WTC11 (cell line): ENCODE measurements around the gene RSPH9. TPM values are rescaled to one million over a fixed set of nuclear protein-coding genes. Genes with fewer than 3 reads are reported as not detected.

Experiments used
- ATAC-seq: fragments of 200-7000 bp; cut with Tn5 transposase; 2 replicates; pipeline ENCODE4 v1.10.0; 2021; ENCODE audit warnings: mild to moderate bottlenecking, moderate library complexity
- CTCF ChIA-PET: fragments of 300-600 bp; sonication (Branson Sonifier 250); formaldehyde crosslinking; loops from one replicate; lab custom pipeline; 2021; ENCODE audit warnings: antibody characterized with exemption; lab: Charles Lee
- POLR2A ChIA-PET: fragments of 350-600 bp; sonication (Branson Sonifier 250); formaldehyde crosslinking; loops from one replicate; lab custom pipeline; 2021; ENCODE audit warnings: antibody characterized with exemption; lab: Charles Lee
- DNase-seq: peaks from one replicate; pipeline ENCODE4 v3.0.0; 2021; ENCODE audit warnings: low spot score
- H3K27ac Mint-ChIP-seq: 2 replicates; pipeline ENCODE4 v1.8.0; 2021; ENCODE audit warnings: mixed read lengths
- H3K27me3 Mint-ChIP-seq: 2 replicates; pipeline ENCODE4 v1.8.0; 2021; ENCODE audit warnings: low read depth, mild to moderate bottlenecking, moderate library complexity, mixed read lengths
- H3K36me3 Mint-ChIP-seq: 2 replicates; pipeline ENCODE4 v1.8.0; 2021; ENCODE audit warnings: mixed read lengths
- H3K4me1 Mint-ChIP-seq: 2 replicates; pipeline ENCODE4 v1.8.0; 2022; ENCODE audit warnings: mixed read lengths
- H3K4me3 Mint-ChIP-seq: 2 replicates; pipeline ENCODE4 v1.8.0; 2021; ENCODE audit warnings: mild to moderate bottlenecking, moderate library complexity, mixed read lengths
- H3K9me3 Mint-ChIP-seq: 2 replicates; pipeline ENCODE4 v1.8.0; 2021; ENCODE audit warnings: mixed read lengths
- ATF1 ChIP-seq: sonication (generic); formaldehyde crosslinking; IDR thresholded peaks from 2 replicates; pipeline ENCODE4 v1.8.1; 2023; ENCODE audit warnings: mild to moderate bottlenecking, moderate library complexity, missing genetic modification reagents
- CREB1 ChIP-seq: sonication (generic); formaldehyde crosslinking; IDR thresholded peaks from 2 replicates; pipeline ENCODE4 v1.8.0; 2023; ENCODE audit warnings: mild to moderate bottlenecking, missing genetic modification reagents
- E2F1 ChIP-seq: sonication (generic); formaldehyde crosslinking; IDR thresholded peaks from 2 replicates; pipeline ENCODE4 v1.8.0; 2022; ENCODE audit warnings: mild to moderate bottlenecking, missing genetic modification reagents
- FOXP1 ChIP-seq: sonication (generic); formaldehyde crosslinking; IDR thresholded peaks from 2 replicates; pipeline ENCODE4 v1.8.0; 2022; ENCODE audit warnings: missing genetic modification reagents, mild to moderate bottlenecking, moderate library complexity, borderline replicate concordance
- HMGXB4 ChIP-seq: sonication (generic); formaldehyde crosslinking; IDR thresholded peaks from 2 replicates; pipeline ENCODE4 v1.8.1; 2023; ENCODE audit warnings: mild to moderate bottlenecking, moderate library complexity, missing genetic modification reagents
- IRF2 ChIP-seq: sonication (generic); formaldehyde crosslinking; IDR thresholded peaks from 2 replicates; pipeline ENCODE4 v1.8.0; 2022; ENCODE audit warnings: low read depth, missing genetic modification reagents, borderline replicate concordance
- JAZF1 ChIP-seq: fragments of 250-450 bp; sonication (Bioruptor Pico); IDR thresholded peaks from 2 replicates; pipeline ENCODE4 v1.9.0; 2021; ENCODE audit warnings: moderate library complexity, mild to moderate bottlenecking, inconsistent platforms
- MLX ChIP-seq: sonication (generic); formaldehyde crosslinking; IDR thresholded peaks from 2 replicates; pipeline ENCODE4 v1.8.1; 2023; ENCODE audit warnings: mild to moderate bottlenecking, missing genetic modification reagents, moderate library complexity
- NFYB ChIP-seq: sonication (generic); formaldehyde crosslinking; conservative IDR thresholded peaks from 2 replicates; pipeline ENCODE4 v1.8.0; 2022; ENCODE audit warnings: low read depth, missing genetic modification reagents
- SP1 ChIP-seq: sonication (generic); formaldehyde crosslinking; conservative IDR thresholded peaks from 2 replicates; pipeline ENCODE4 v1.8.1; 2022; ENCODE audit warnings: missing genetic modification reagents
- STAT6 ChIP-seq: sonication (generic); formaldehyde crosslinking; conservative IDR thresholded peaks from 2 replicates; pipeline ENCODE4 v1.8.1; 2023; ENCODE audit warnings: mild to moderate bottlenecking, low read depth, missing genetic modification reagents, moderate library complexity
- TCF7 ChIP-seq: sonication (generic); formaldehyde crosslinking; IDR thresholded peaks from 2 replicates; pipeline ENCODE4 v1.8.0; 2022; ENCODE audit warnings: mild to moderate bottlenecking, low read depth, missing genetic modification reagents, moderate library complexity
- TP53 ChIP-seq: sonication (generic); formaldehyde crosslinking; IDR thresholded peaks from 2 replicates; pipeline ENCODE4 v1.8.1; 2023; ENCODE audit warnings: mild to moderate bottlenecking, missing genetic modification reagents
- USF1 ChIP-seq: sonication (generic); formaldehyde crosslinking; IDR thresholded peaks from 2 replicates; pipeline ENCODE4 v1.8.0; 2022; ENCODE audit warnings: mild to moderate bottlenecking, missing genetic modification reagents
- ZBTB43 ChIP-seq: sonication (generic); formaldehyde crosslinking; IDR thresholded peaks from 2 replicates; pipeline ENCODE4 v1.8.1; 2023; ENCODE audit warnings: mild to moderate bottlenecking, missing genetic modification reagents
- ZNF263 ChIP-seq: sonication (generic); formaldehyde crosslinking; IDR thresholded peaks from 2 replicates; pipeline ENCODE4 v1.8.1; 2022; ENCODE audit warnings: low read depth, mild to moderate bottlenecking, moderate library complexity, missing genetic modification reagents
- ZNF317 ChIP-seq: sonication (generic); formaldehyde crosslinking; IDR thresholded peaks from 2 replicates; pipeline ENCODE4 v1.8.1; 2023; ENCODE audit warnings: low read depth, mild to moderate bottlenecking, moderate library complexity, missing genetic modification reagents, borderline replicate concordance
- ZNF396 ChIP-seq: fragments of 250-450 bp; sonication (Bioruptor Pico); IDR thresholded peaks from 2 replicates; pipeline ENCODE4 v1.8.0; 2021; ENCODE audit warnings: mild to moderate bottlenecking, moderate library complexity, borderline replicate concordance
- ZNF425 ChIP-seq: fragments of 250-450 bp; sonication (Bioruptor Pico); conservative IDR thresholded peaks from 2 replicates; pipeline ENCODE4 v1.9.0; 2021; ENCODE audit warnings: mild to moderate bottlenecking
- ZNF532 ChIP-seq: fragments of 250-450 bp; sonication (Bioruptor Pico); IDR thresholded peaks from 2 replicates; pipeline ENCODE4 v1.9.0; 2021; ENCODE audit warnings: mild to moderate bottlenecking, borderline replicate concordance
- total RNA-seq: library from RNA; stranded (reverse); gene quantifications from 3 replicates; pipeline ENCODE4 v1.2.3, GENCODE V29; 2021

Gene RSPH9
- total RNA-seq, 1 experiment from 2014 or later = 0.35 TPM

- no peak for TF ChIP-seq ZNF263 (CRISPR knock-in tag)
- TF ChIP-seq ZNF425 (CRISPR knock-in tag) = no peak
- TF ChIP-seq ZNF396 (CRISPR knock-in tag) = no peak
- no peak for TF ChIP-seq JAZF1 (CRISPR knock-in tag)
- TF ChIP-seq SP1 (CRISPR knock-in tag) = no peak
- TF ChIP-seq ATF1 = no peak
- TF ChIP-seq IRF2 = no peak
- no peak for TF ChIP-seq USF1 (CRISPR knock-in tag)
- TF ChIP-seq MLX (CRISPR knock-in tag) = no peak
- TF ChIP-seq ZBTB43 = no peak
- TF ChIP-seq TP53 (CRISPR knock-in tag) = no peak
- no peak for TF ChIP-seq CREB1 (CRISPR knock-in tag)
- TF ChIP-seq ZNF317 (CRISPR knock-in tag) = no peak
- TF ChIP-seq NFYB (CRISPR knock-in tag) = no peak
- TF ChIP-seq HMGXB4 (CRISPR knock-in tag) = no peak
- no peak for TF ChIP-seq STAT6 (CRISPR knock-in tag)
- no peak for TF ChIP-seq FOXP1 (CRISPR knock-in tag)
- TF ChIP-seq TCF7 = no peak
- TF ChIP-seq E2F1 (CRISPR knock-in tag) = no peak
- no peak for TF ChIP-seq ZNF532 (CRISPR knock-in tag)
- Mint-ChIP-seq H3K9me3 (no peaks in the 10 kb centered on the region), H3K36me3 (peaks cover 61% of the 10 kb centered on the region), H3K27ac (no peak overlapping the region), H3K4me1 (peaks cover 8% of the 10 kb centered on the region), H3K27me3 (no peaks in the 10 kb centered on the region), H3K4me3 (no peak overlapping the region)
- ChIA-PET POLR2A (no interaction called here), CTCF (no interaction called here)
- DNase-seq = no peak
- ATAC-seq = no peak
Measured at GRCh38 chr6:43623880-43624785, 20.7 kb upstream of the RSPH9 start.
